Activated B cell treated with CpG ODN at 0.5 μM for 24 hours (primary cell): ENCODE results near the gene SMIM43. TPM values are rescaled to one million over a fixed set of nuclear protein-coding genes. Genes with fewer than 3 reads are reported as not detected.

Experiments used
- ATAC-seq: fragments of 200-7000 bp; cut with Tn5 transposase; one replicate; pipeline ENCODE4 v1.10.0; 2021; ENCODE audit warnings: low read depth, mild to moderate bottlenecking, moderate library complexity
- CTCF ChIA-PET: fragments of 350-600 bp; sonication (Branson Sonifier 250); formaldehyde crosslinking; loops from one replicate; lab custom pipeline; 2021; ENCODE audit warnings: antibody characterized with exemption; lab: Charles Lee
- POLR2A ChIA-PET: fragments of 350-600 bp; sonication (Branson Sonifier 250); formaldehyde crosslinking; loops from one replicate; lab custom pipeline; 2021; ENCODE audit warnings: antibody characterized with exemption; lab: Charles Lee
- DNase-seq: peaks from one replicate; pipeline ENCODE4 v3.0.0; 2022
- H3K27ac Mint-ChIP-seq: one replicate; pipeline ENCODE4 v1.8.0; 2020; ENCODE audit warnings: mixed read lengths
- H3K27me3 Mint-ChIP-seq: one replicate; pipeline ENCODE4 v1.8.0; 2021; ENCODE audit warnings: mixed read lengths
- H3K36me3 Mint-ChIP-seq: one replicate; pipeline ENCODE4 v1.8.0; 2021; ENCODE audit warnings: low read depth, mixed read lengths
- H3K4me1 Mint-ChIP-seq: one replicate; pipeline ENCODE4 v1.8.0; 2021; ENCODE audit warnings: mixed read lengths
- H3K4me3 Mint-ChIP-seq: one replicate; pipeline ENCODE4 v1.8.0; 2020; ENCODE audit warnings: mild to moderate bottlenecking, mixed read lengths
- H3K9me3 Mint-ChIP-seq: one replicate; pipeline ENCODE4 v1.8.0; 2020; ENCODE audit warnings: mixed read lengths
- CTCF ChIP-seq: fragments of 200-600 bp; IDR thresholded peaks from one replicate; pipeline ENCODE4 v1.8.0; 2022; ENCODE audit warnings: antibody characterized with exemption, mild to moderate bottlenecking
- intact Hi-C: fragments of 100-400 bp; cut with micrococcal nuclease; formaldehyde crosslinking; loops from one replicate; pipeline ENCODE4 v1.15.1; 2024
- total RNA-seq: library from RNA; stranded (reverse); gene quantifications from 2 replicates; pipeline ENCODE4 v1.2.3, GENCODE V29; 2022

SMIM43 gene
- total RNA-seq, 1 donor from 2014 or later = not detected

GRCh38 chr4:121796283-121796682, 31.3 kb upstream of the SMIM43 start:
- no peak overlapping the region for H3K4me3 Mint-ChIP-seq
- H3K9me3 Mint-ChIP-seq = no peaks in the 10 kb centered on the region

GRCh38 chr4:121794505-121795188, 29.7 kb upstream of the SMIM43 start:
- no peaks in the 10 kb centered on the region for H3K36me3 Mint-ChIP-seq
- no peak overlapping the region for H3K4me3 Mint-ChIP-seq
- no peak overlapping the region for H3K27ac Mint-ChIP-seq
- H3K9me3 Mint-ChIP-seq = no peaks in the 10 kb centered on the region
- POLR2A ChIA-PET = no interaction called here
- CTCF ChIA-PET = no interaction called here
- H3K4me1 Mint-ChIP-seq = peaks cover 9% of the 10 kb centered on the region
- H3K27me3 Mint-ChIP-seq = peaks cover 7% of the 10 kb centered on the region
- DNase-seq (no peak), ATAC-seq (no peak)
- no peak for TF ChIP-seq CTCF
- intact Hi-C loops = no loop called here

More at GRCh38 chr4:121796283-121796682, 31.3 kb upstream of the SMIM43 start:
- CTCF ChIA-PET = no interaction called here
- Mint-ChIP-seq H3K36me3 (peaks cover 7% of the 10 kb centered on the region), H3K4me1 (peaks cover 21% of the 10 kb centered on the region), H3K27me3 (peaks cover 7% of the 10 kb centered on the region), H3K27ac (no peak overlapping the region)
- ATAC-seq (no peak), DNase-seq (no peak)
- POLR2A ChIA-PET = no interaction called here
- TF ChIP-seq CTCF = no peak
- intact Hi-C loops = no loop called here

GRCh38 chr4:121792966-121793365, 28.0 kb upstream of the SMIM43 start:
- Mint-ChIP-seq H3K27me3 (peaks cover 21% of the 10 kb centered on the region), H3K27ac (no peak overlapping the region), H3K4me3 (no peak overlapping the region), H3K36me3 (no peaks in the 10 kb centered on the region), H3K9me3 (no peaks in the 10 kb centered on the region), H3K4me1 (peaks cover 3% of the 10 kb centered on the region)
- ChIA-PET POLR2A (interaction anchor here (0.7 kb wide), 1 partner anchor 9 kb away, joined by 3 read pairs; the partner anchor contains the start of gene EXOSC9), CTCF (no interaction called here)
- DNase-seq (no peak), ATAC-seq (no peak)
- no peak for TF ChIP-seq CTCF
- intact Hi-C loops = no loop called here

GRCh38 chr4:121791481-121791880, 26.5 kb upstream of the SMIM43 start:
- ChIA-PET CTCF (no interaction called here), POLR2A (no interaction called here)
- TF ChIP-seq CTCF = no peak
- Mint-ChIP-seq H3K4me3 (no peak overlapping the region), H3K27me3 (peaks cover 25% of the 10 kb centered on the region), H3K9me3 (no peaks in the 10 kb centered on the region), H3K36me3 (no peaks in the 10 kb centered on the region), H3K4me1 (peaks cover 3% of the 10 kb centered on the region), H3K27ac (no peak overlapping the region)
- ATAC-seq (no peak), DNase-seq (no peak)
- intact Hi-C loops = no loop called here

GRCh38 chr4:121790976-121791375, 26.0 kb upstream of the SMIM43 start:
- no peaks in the 10 kb centered on the region for H3K9me3 Mint-ChIP-seq
- CTCF ChIA-PET = no interaction called here
- intact Hi-C loops = no loop called here

More at GRCh38 chr4:121790976-121791375, 26.0 kb upstream of the SMIM43 start:
- H3K27me3 Mint-ChIP-seq = peaks cover 28% of the 10 kb centered on the region
- H3K36me3 Mint-ChIP-seq = no peaks in the 10 kb centered on the region
- no peak for TF ChIP-seq CTCF
- H3K27ac Mint-ChIP-seq = no peak overlapping the region
- peaks cover 3% of the 10 kb centered on the region for H3K4me1 Mint-ChIP-seq
- H3K4me3 Mint-ChIP-seq = no peak overlapping the region
- DNase-seq (no peak), ATAC-seq (no peak)
- POLR2A ChIA-PET = no interaction called here
